ENCODE data around the gene C2CD2.

Gene C2CD2

GRCh38 chr21:41852151-41852928, 101.5 kb downstream of the C2CD2 start:
- H3K56ac ChIP-seq (ENCODE audit: low read length), result no peak overlapping the region
- no peaks in the 10 kb centered on the region for H3K27me3 ChIP-seq (ENCODE audit: insufficient read depth, low read length, poor library complexity)
- no peak overlapping the region for H3K18ac ChIP-seq (ENCODE audit: low read length)
- no peak overlapping the region for H4K8ac ChIP-seq (ENCODE audit: low read depth, low read length)
- H2BK15ac ChIP-seq (replicated peaks; ENCODE audit: low read depth), result no peak overlapping the region
- H3K23ac ChIP-seq (ENCODE audit: low read length), result no peak overlapping the region
- H3K9ac ChIP-seq (ENCODE audit: low read length), result no peak overlapping the region
- H3K4me1 ChIP-seq (ENCODE audit: control insufficient read depth, low read depth, low read length), result no peaks in the 10 kb centered on the region
- no peak overlapping the region for H3K4me2 ChIP-seq (ENCODE audit: low read length)
- no peak overlapping the region for H3K4ac ChIP-seq (ENCODE audit: low read depth, low read length)
- no peak overlapping the region for H2AK5ac ChIP-seq (ENCODE audit: low read length)
- DNase-seq, result no peak
- H3K27ac ChIP-seq (ENCODE audit: low read depth, low read length), result no peak overlapping the region
- H3K4me3 ChIP-seq (ENCODE audit: low read length), result no peak overlapping the region
- H3K79me2 ChIP-seq (ENCODE audit: control insufficient read depth, insufficient read depth, low read length), result no peaks in the 10 kb centered on the region
- H3K36me3 ChIP-seq (ENCODE audit: control insufficient read depth, insufficient read depth, low read length), result peaks cover 2% of the 10 kb centered on the region
- WGBS (ENCODE audit: extremely low coverage, insufficient coverage, low lambda C conversion rate), result no CpG with 5 or more reads among the region's 21 CpGs
- H3K79me1 ChIP-seq (ENCODE audit: low read length), result no peaks in the 10 kb centered on the region
- H2BK5ac ChIP-seq (ENCODE audit: low read length), result no peak overlapping the region
- no peak overlapping the region for H2BK120ac ChIP-seq (ENCODE audit: low read depth, low read length)
- H4K5ac ChIP-seq (ENCODE audit: low read length), result no peak overlapping the region

DNA sequence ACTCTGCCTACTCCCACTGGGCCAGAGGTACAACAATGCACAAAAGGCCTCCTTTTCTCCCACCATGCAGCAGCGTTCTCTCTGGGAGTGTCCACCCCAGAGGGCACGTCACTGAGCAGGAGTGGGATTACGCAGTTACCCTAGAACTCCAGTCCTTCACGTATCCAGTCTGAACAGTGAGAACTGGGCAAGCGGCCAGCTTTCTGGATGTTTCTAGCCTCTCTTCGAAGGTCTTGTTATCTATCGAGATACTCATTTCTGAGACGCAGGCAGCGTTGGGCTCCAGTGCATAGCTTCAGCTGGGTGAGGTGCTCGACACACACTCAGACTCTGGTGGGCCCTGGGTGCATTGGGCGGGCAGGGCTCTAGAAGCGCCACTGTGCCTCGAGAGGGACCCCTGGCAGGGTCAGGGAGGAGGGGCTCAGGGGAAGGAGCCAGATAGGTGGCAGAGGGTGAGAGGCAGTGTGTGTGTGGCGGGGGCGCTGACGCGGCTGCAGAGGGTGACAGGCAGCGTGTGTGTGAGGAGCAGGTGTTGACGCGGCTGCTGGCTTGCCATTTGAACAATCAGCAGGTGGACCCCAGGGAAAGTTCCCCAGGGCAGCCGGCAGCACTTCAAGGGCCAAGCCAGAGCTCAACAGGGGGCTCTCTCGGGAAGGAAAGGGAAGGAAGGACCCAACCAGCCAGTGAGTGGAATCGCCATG, 102.6 kb downstream of the C2CD2 start:
- H3K56ac ChIP-seq (ENCODE audit: low read length), result no peak overlapping the region
- no peak overlapping the region for H3K27ac ChIP-seq (ENCODE audit: low read depth, low read length)
- no peak overlapping the region for H3K4me3 ChIP-seq (ENCODE audit: low read length)
- H2AK5ac ChIP-seq (ENCODE audit: low read length), result no peak overlapping the region
- WGBS (ENCODE audit: extremely low coverage, insufficient coverage, low lambda C conversion rate), result no CpG with 5 or more reads among the region's 23 CpGs
- H3K4me2 ChIP-seq (ENCODE audit: low read length), result no peak overlapping the region
- no peak overlapping the region for H3K9ac ChIP-seq (ENCODE audit: low read length)
- no peaks in the 10 kb centered on the region for H3K79me1 ChIP-seq (ENCODE audit: low read length)
- no peak overlapping the region for H2BK5ac ChIP-seq (ENCODE audit: low read length)
- peaks cover 2% of the 10 kb centered on the region for H3K36me3 ChIP-seq (ENCODE audit: control insufficient read depth, insufficient read depth, low read length)
- no peaks in the 10 kb centered on the region for H3K79me2 ChIP-seq (ENCODE audit: control insufficient read depth, insufficient read depth, low read length)
- H3K27me3 ChIP-seq (ENCODE audit: insufficient read depth, low read length, poor library complexity), result no peaks in the 10 kb centered on the region
- no peak overlapping the region for H2BK15ac ChIP-seq (replicated peaks; ENCODE audit: low read depth)
- no peak overlapping the region for H3K23ac ChIP-seq (ENCODE audit: low read length)
- no peak overlapping the region for H3K18ac ChIP-seq (ENCODE audit: low read length)
- H2BK120ac ChIP-seq (ENCODE audit: low read depth, low read length), result no peak overlapping the region
- H4K5ac ChIP-seq (ENCODE audit: low read length), result no peak overlapping the region
- H4K8ac ChIP-seq (ENCODE audit: low read depth, low read length), result no peak overlapping the region
- no peak overlapping the region for H3K4ac ChIP-seq (ENCODE audit: low read depth, low read length)
- no peak for DNase-seq
- no peaks in the 10 kb centered on the region for H3K4me1 ChIP-seq (ENCODE audit: control insufficient read depth, low read depth, low read length)

DNA sequence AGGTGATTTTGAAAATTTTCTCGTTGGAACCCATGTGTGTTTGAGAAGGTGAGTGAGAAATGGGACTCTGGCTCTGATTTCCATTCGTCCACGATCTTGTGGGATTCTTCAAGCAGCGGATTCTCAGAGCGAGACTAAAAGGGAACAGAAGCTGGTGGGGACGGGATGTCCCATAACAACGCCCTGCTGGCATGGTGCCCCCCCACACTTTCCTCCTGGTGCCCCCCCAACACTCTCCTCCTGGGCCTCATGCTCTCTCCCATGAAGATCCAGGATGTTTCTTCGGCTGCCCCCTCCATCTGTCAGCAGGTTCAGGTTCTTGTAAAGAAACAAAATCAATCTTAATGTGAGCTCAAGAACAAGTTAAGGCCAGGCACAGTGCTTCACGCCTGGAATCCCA, 103.7 kb downstream of the C2CD2 start:
- Histone ChIP-seq H2BK5ac (ENCODE audit: low read length) (no peak overlapping the region), H3K4me2 (ENCODE audit: low read length) (no peak overlapping the region), H3K79me1 (ENCODE audit: low read length) (no peaks in the 10 kb centered on the region), H2BK15ac (replicated peaks; ENCODE audit: low read depth) (no peak overlapping the region), H4K8ac (ENCODE audit: low read depth, low read length) (no peak overlapping the region), H3K27me3 (ENCODE audit: insufficient read depth, low read length, poor library complexity) (no peaks in the 10 kb centered on the region), H3K9ac (ENCODE audit: low read length) (no peak overlapping the region), H4K5ac (ENCODE audit: low read length) (no peak overlapping the region), H3K36me3 (ENCODE audit: control insufficient read depth, insufficient read depth, low read length) (peaks cover 2% of the 10 kb centered on the region), H3K4ac (ENCODE audit: low read depth, low read length) (no peak overlapping the region), H3K4me1 (ENCODE audit: control insufficient read depth, low read depth, low read length) (no peaks in the 10 kb centered on the region), H2AK5ac (ENCODE audit: low read length) (no peak overlapping the region), H3K23ac (ENCODE audit: low read length) (no peak overlapping the region), H3K4me3 (ENCODE audit: low read length) (no peak overlapping the region), H3K27ac (ENCODE audit: low read depth, low read length) (no peak overlapping the region), H3K56ac (ENCODE audit: low read length) (no peak overlapping the region), H2BK120ac (ENCODE audit: low read depth, low read length) (no peak overlapping the region), H3K18ac (ENCODE audit: low read length) (no peak overlapping the region), H3K79me2 (ENCODE audit: control insufficient read depth, insufficient read depth, low read length) (no peaks in the 10 kb centered on the region)
- no peak for DNase-seq
- no CpG with 5 or more reads among the region's 9 CpGs for WGBS (ENCODE audit: extremely low coverage, insufficient coverage, low lambda C conversion rate)

GRCh38 chr21:41848958-41849580, 104.7 kb downstream of the C2CD2 start:
- no peak overlapping the region for H2AK5ac ChIP-seq (ENCODE audit: low read length)
- H3K27me3 ChIP-seq (ENCODE audit: insufficient read depth, low read length, poor library complexity), result no peaks in the 10 kb centered on the region
- no peak overlapping the region for H3K4me2 ChIP-seq (ENCODE audit: low read length)
- H3K36me3 ChIP-seq (ENCODE audit: control insufficient read depth, insufficient read depth, low read length), result no peaks in the 10 kb centered on the region
- H3K18ac ChIP-seq (ENCODE audit: low read length), result no peak overlapping the region
- no peak overlapping the region for H2BK15ac ChIP-seq (replicated peaks; ENCODE audit: low read depth)
- H3K79me2 ChIP-seq (ENCODE audit: control insufficient read depth, insufficient read depth, low read length), result no peaks in the 10 kb centered on the region
- DNase-seq, result no peak
- H2BK5ac ChIP-seq (ENCODE audit: low read length), result no peak overlapping the region
- H3K79me1 ChIP-seq (ENCODE audit: low read length), result no peaks in the 10 kb centered on the region
- H3K4me1 ChIP-seq (ENCODE audit: control insufficient read depth, low read depth, low read length), result no peaks in the 10 kb centered on the region
- H2BK120ac ChIP-seq (ENCODE audit: low read depth, low read length), result no peak overlapping the region
- no peak overlapping the region for H3K56ac ChIP-seq (ENCODE audit: low read length)
- H3K4me3 ChIP-seq (ENCODE audit: low read length), result no peak overlapping the region
- H3K9ac ChIP-seq (ENCODE audit: low read length), result no peak overlapping the region
- H4K5ac ChIP-seq (ENCODE audit: low read length), result no peak overlapping the region
- H3K23ac ChIP-seq (ENCODE audit: low read length), result no peak overlapping the region
- H4K8ac ChIP-seq (ENCODE audit: low read depth, low read length), result no peak overlapping the region
- no CpG with 5 or more reads among the region's 15 CpGs for WGBS (ENCODE audit: extremely low coverage, insufficient coverage, low lambda C conversion rate)
- no peak overlapping the region for H3K4ac ChIP-seq (ENCODE audit: low read depth, low read length)
- no peak overlapping the region for H3K27ac ChIP-seq (ENCODE audit: low read depth, low read length)

DNA sequence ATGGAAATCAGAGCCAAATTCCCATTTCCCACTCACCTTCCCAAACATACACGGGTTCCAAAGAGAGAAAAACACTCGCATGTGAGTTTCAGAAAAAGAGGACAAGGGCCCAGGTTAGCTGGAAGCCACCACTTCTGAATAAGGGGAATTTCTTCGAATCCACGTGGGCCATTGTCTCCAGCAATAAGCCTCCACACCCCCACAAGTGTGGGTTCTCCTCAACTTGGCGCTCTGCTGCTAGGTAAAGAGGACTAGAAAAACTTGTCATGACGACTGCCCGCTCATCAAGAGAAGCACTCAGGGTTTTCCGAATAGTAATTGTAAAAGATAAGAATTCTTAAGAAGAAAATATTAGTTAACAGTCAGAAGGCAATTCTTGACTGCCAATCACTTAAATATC, 105.3 kb downstream of the C2CD2 start:
- WGBS (ENCODE audit: extremely low coverage, insufficient coverage, low lambda C conversion rate), result no CpG with 5 or more reads among the region's 8 CpGs
- Histone ChIP-seq H4K5ac (ENCODE audit: low read length) (no peak overlapping the region), H3K23ac (ENCODE audit: low read length) (no peak overlapping the region), H2BK5ac (ENCODE audit: low read length) (no peak overlapping the region), H3K27ac (ENCODE audit: low read depth, low read length) (no peak overlapping the region), H3K4me1 (ENCODE audit: control insufficient read depth, low read depth, low read length) (no peaks in the 10 kb centered on the region), H3K4me3 (ENCODE audit: low read length) (no peak overlapping the region), H3K56ac (ENCODE audit: low read length) (no peak overlapping the region), H3K36me3 (ENCODE audit: control insufficient read depth, insufficient read depth, low read length) (no peaks in the 10 kb centered on the region), H3K79me1 (ENCODE audit: low read length) (no peaks in the 10 kb centered on the region), H3K18ac (ENCODE audit: low read length) (no peak overlapping the region), H3K79me2 (ENCODE audit: control insufficient read depth, insufficient read depth, low read length) (no peaks in the 10 kb centered on the region), H3K27me3 (ENCODE audit: insufficient read depth, low read length, poor library complexity) (no peaks in the 10 kb centered on the region), H4K8ac (ENCODE audit: low read depth, low read length) (no peak overlapping the region), H3K4ac (ENCODE audit: low read depth, low read length) (no peak overlapping the region), H2BK15ac (replicated peaks; ENCODE audit: low read depth) (no peak overlapping the region), H3K4me2 (ENCODE audit: low read length) (no peak overlapping the region), H3K9ac (ENCODE audit: low read length) (no peak overlapping the region), H2BK120ac (ENCODE audit: low read depth, low read length) (no peak overlapping the region), H2AK5ac (ENCODE audit: low read length) (no peak overlapping the region)
- DNase-seq, result no peak
